NCI-H187 treated with DMSO at 0.1 percent for 48 hours (cell line): ENCODE data around the gene RNPS1.
A peak's percentile ranks its signal among the peaks of the same experiment; 100 is the strongest.

Experiments used
- DNase-seq: peaks from one replicate; lab custom pipeline; 2025; lab: John Stamatoyannopoulos, UW

Gene RNPS1

DNA sequence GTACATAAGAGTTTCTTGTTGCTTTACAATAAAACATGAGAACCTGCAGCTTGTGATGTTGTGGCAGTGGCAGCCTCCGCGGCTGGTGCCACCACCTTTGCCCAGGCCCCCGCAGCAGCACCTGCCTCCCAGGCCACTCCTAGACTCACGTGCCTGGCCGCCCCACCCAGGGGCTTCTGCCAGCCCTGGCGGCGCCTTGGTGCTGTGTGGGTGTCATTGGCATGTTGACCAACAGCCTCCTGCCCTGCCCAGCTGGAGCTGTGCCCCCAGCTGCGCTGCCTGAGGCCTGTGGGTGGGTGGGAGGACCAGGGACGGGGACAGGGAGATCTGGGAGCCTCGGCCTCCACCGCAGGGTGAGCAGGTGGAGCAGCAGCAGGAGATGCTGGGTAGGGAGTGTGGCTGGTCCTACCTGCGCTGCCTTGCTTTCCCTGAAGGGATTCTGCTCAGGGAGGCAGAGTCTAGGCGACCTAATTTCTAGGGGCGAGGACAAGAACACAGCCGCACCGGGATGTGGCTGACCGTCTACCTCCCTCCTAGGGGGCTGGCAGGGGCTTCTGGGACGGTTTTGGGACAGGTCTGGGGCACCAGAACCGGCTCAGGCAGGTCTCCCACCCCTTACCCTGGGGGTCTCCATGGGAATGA, 32.1 kb downstream of the RNPS1 start:
- DNase-seq, result no peak

DNA sequence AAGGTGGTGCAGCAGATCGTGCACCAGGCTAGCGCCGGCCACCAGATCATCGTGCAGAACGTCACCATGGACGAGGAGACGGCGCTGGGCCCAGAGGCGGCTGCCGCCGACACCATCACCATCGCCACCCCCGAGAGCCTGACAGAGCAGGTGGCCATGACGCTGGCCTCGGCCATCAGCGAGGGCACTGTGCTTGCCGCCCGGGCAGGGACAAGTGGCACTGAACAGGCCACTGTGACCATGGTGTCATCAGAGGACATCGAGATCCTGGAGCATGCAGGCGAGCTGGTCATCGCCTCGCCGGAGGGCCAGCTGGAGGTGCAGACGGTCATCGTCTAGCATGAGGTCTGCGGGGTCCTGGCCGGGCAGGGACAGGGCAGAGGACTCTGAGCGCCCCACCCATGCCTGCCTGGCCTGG, 32.7 kb downstream of the RNPS1 start:
- DNase-seq, result no peak

DNA sequence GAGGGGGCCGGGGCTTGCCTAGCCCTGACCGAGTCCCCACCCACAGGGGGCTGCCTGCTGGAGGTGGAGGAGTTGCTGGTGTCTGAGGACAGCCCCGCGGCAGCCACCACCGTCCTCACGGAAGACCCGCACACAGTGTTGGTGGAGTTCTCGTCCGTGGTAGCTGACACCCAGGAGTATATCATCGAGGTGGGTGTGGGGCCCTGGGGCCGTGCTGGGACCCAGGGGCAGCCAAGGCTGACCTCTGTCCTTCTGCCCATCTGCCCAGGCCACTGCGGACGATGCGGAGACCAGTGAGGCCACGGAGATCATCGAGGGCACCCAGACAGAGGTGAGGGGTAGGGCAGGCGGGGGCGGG, 33.1 kb downstream of the RNPS1 start:
- DNase-seq, result no peak

DNA sequence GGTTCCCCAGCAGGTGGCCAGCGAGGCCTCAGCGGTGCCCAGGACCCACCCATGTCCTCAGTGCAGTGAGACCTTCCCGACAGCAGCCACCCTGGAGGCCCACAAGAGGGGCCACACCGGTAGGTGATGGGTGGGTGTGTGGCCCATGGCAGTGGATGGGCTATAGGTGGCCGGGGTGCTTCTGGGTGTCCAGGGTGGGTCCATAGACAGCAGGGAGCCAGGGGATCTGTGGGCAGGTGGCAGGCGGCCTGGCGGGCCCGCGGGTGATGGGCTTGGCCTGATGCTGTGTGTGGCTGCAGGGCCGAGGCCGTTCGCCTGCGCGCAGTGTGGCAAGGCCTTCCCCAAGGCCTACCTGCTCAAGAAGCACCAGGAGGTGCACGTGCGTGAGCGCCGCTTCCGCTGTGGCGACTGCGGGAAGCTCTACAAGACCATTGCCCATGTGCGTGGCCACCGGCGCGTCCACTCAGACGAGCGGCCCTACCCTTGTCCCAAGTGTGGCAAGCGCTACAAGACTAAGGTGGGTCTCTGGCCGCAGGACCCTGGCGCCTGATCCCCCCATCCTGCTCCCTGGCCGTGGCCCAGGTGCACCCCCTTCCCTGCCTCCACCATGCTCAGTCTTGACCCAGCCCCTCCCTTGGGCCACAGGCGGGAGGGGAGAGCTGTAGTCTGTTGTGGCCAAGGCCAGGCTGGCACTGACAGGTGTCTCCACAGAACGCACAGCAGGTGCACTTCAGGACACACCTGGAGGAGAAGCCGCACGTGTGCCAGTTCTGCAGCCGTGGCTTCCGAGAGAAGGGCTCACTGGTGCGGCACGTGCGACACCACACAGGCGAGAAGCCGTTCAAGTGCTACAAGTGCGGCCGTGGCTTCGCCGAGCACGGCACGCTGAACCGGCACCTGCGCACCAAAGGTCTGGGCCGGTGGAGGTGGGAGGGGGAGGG, 33.8 kb downstream of the RNPS1 start:
- peak; percentile 68 for DNase-seq

DNA sequence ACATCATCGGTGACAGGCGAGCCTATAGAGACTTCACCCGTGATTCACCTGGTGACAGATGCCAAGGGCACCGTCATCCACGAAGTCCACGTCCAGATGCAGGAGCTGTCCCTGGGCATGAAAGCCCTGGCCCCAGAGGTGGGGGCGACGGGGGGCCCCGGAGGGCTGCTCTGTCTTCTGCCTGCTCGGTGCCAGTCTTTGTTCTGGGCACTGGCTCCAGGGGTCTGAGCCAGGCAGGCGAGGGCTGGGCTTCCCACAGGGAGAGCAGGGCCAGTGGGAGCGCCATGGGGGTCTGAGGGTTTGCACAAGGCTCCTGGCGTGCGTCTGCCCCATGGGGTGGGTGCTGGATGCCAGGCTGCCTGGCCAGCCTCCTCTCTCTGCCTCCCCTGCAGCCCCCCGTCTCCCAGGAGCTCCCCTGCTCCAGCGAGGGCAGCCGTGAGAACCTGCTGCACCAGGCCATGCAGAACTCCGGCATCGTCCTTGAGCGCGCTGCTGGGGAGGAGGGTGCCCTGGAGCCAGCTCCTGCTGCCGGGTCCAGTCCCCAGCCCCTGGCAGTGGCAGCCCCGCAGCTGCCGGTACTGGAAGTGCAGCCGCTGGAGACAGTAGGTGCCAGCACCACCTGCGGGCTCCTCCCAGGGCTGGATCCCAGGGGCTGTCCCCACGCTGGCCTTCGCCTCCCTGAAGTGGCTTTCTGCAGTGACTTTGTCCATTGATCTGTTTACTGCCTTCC, 34.7 kb downstream of the RNPS1 start:
- no peak for DNase-seq

DNA sequence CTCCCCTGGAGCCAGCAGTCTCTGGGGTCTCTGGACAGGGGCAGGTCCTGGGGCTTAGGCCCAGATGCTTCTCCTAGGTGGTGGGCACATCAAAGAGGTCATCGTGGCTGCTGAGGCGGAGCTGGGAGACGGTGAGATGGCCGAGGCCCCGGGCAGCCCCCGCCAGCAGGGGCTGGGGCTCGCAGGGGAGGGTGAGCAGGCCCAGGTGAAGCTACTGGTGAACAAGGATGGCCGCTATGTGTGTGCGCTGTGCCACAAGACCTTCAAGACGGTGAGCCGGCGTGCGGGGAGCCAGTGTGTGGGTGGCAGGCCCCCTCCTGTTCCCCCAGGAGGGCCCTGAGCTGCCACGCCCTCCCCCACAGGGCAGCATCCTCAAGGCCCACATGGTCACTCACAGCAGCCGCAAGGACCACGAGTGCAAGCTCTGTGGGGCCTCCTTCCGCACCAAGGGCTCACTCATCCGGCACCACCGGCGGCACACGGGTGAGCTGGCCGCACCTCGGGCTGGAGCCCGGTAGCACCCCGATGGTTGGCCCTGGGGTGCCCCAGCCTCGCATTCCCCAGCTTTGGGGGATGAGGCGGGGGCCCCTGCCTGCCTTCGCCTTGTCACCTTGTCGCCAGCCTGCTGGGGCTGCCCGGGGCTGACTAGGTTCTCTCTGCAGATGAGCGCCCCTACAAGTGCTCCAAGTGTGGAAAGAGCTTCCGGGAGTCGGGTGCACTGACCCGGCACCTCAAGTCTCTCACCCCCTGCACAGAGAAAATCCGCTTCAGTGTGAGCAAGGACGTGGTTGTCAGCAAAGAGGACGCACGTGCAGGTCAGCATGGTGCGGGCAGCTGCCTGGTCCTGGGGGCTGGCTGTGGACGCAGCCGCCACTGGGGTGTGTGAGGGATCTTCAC, 35.6 kb downstream of the RNPS1 start:
- no peak for DNase-seq

DNA sequence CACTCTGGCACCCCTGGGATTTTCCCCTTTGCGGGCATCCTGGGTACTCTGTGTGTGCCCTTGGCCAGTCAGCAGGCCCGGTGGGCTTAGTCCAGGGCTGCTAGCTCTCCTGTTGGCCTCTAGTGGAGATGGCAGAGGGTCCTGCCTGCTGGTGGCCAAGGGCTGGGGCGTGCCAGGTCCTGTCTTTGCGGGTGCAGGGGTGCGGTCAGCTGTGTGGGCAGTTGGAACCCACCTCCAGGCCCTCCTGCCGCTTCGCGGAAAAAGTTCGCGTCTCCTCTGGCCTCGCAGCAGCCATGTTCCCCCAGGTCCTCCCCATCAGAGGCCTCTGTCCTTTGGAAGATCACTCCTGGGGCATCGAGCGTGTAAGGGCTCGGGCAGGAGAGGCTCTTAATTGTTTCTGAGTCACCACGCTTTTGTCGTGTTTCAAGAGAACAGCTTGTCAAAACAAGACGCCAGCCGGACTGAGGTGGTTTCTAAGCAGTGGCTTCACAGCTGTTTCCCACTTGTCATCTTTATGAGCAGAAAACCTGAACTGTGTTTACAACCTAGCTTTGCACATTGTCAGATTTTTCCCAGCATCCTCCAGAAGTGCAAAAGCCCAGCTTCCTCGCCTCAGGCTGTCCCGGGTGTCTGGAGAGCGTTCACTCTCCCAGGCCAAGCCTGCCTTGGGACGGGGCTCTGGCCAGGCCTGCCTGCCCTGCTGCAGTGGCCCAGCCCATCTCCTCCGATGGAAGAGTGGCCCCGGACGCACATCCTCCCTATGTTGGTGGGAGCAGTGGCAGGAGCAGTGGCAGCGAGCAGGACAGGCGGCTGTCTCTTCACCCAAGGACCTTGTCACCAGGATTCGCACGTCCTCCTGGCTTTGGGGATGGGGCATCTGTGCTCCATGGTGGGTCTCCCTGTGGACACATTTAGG, 36.7 kb downstream of the RNPS1 start:
- DNase-seq, result peak; percentile 83

DNA sequence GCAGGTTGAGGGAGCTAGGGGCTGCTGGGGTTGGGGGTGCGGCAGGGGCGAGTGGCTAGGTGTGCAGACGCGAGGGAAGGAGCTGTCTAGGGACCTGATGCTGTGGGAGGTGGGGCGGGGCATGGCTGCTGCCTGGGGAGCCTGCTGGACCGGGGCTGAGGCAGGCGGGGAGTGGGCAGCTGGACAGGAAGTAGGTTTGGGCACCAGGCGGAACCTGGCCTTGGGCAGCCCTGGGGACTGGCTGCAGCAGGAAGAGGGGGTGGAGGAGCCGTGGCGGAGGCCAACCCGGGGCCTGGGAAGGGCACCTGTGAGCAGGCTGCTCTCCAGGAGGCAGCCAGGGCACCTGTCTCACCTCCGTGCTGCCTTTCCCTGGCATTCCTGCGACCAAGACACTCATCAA, 37.5 kb downstream of the RNPS1 start:
- no peak for DNase-seq

DNA sequence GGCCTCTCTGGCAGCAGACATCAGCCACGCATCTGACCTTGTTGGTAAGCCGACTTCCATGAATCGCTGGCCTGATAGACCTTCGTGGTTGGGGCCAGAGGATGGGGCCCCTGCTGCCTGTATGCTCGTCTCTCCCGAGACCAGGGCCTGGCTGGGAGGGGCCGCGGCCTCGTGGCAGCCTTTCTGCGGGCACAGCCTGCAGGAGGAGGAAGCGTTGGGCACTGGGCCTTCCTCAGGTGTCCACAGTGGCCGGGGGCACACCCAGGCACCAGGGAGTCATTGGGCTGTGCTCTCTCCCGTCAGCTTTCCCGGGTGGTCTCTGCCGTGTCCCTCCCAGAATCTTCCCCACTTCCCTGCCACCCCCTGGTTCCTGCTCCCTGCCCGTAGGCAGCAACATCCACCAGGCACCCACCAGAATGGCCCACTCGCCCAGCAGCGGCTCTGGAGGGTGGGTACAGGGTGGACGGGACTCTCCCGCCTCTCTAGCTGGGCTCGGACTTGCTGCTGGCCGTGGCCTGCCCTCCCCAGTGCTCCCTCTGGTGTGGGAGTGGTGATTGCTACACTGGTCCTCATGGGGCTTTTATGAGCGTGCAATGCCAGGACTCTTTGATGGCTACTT, 38.2 kb downstream of the RNPS1 start:
- no peak for DNase-seq

DNA sequence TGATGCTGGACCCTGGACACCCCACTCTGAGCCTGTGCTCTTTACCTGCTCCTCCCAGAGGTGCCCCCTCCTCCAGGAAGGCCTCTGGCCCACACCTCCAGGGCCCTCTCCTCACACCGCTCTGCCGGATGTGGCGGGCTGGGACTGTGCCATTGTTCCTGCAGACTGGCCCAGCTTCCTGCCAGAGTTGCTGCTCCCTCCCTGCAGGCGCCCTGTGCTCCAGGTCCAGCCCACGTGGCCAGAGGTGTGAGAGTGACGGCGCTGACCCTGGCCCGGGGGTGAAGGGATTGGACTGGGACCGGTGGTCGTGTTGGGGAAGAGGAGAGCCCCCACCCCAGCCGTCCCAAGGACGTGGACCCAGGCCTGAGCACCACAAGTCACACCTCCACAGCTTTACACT, 38.8 kb downstream of the RNPS1 start:
- no peak for DNase-seq

DNA sequence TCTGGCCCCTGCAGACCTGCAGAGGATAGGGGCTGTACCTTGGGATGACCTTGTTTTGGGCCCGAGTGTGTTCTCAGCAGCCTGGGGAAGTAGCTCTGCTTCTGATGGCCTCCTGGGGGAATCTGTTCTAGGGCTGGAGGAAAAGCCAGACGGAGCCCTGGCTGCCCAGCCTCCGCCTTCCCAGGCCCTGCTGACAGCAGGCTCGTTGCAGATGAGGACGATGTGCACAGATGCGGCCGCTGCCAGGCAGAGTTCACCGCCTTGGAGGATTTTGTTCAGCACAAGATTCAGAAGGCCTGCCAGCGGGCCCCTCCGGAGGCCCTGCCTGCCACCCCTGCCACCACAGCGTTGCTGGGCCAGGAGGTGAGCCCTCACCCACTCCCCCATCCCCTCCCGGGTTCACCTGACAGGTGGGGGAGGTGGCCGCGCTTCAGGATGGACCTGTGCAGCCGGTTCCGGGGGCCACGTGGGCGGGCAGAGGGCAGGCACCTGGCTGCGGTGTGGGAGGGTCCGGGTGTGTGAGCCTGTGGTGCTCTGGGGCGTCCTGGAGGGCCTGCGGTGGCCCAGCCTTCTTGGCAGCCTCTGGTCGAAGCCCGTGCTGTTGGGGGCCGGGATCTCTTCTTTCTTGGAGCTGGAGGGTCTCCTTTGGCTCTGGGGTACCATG, 39.6 kb downstream of the RNPS1 start:
- no peak for DNase-seq

DNA sequence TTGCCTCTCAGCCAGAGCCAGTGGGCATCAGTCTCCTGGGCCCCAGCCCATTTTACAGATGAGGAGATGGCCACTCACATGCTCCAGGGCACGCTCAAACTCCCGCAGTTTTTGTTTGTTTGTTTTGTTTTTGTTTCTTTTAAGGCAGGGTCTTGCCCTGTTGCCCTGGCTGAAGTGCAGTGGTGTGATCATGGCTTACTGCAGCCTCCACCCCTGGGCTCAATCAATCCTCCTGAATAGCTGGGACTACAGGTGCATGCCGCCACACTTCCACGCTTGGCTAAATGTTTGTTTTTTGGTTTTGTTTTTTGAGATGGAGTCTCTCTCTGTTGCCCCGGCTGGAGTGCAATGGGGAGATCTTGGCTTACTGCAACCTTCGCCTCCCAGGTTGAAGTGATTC, 41.0 kb downstream of the RNPS1 start:
- no peak for DNase-seq

DNA sequence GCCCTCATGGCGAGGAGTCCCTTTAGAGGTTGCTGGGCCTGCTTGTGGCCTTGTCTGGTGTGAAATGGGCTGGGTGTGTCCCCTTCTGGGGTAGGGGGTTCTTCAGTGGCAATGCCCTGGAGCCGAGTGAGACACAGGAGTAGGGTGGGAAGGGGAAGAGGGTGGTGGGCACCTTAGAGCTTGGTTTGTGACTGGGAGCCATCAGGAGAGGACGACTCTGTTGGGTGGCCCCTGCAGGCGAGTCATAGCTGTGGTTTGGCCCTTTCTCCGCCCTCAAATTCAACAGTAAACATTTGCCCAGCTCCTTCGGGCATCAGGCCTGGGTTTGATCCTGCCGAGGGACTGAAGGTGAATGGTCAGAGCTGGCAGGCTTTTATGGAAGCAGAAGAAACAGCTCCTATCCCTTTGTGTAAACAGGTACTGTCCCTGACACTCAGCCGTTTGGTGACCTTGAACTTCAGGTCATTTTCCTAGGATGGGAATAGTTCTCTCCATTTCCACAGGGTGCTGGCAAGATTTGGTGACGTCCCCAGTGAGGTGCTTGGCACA, 41.6 kb downstream of the RNPS1 start:
- no peak for DNase-seq

DNA sequence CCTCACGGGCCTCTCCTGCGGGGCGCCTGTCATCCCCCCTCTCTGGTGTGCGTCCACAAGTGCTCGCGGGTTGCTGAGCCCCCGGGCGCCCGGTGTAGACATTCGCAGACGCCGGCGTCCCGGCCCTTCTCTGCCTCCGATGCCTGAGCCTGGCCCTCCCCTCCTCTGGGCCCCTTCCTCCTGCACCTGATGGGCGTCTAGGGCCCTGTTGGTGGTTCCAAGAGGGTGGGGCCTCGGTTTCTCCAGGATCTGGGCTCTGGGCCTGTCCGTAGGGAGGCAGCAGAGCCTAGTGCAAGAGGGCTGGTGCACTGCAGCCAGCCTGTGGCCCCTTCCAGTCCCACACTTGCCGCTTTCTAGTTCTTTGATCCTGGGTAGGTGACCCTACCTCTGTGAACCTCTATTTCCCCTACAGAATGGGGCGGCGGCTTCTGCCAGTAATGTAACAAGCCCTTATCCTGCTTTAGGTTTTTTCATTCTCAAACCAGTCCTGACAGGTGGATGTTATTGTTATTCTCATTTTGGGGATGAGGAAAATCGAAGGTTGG, 43.9 kb downstream of the RNPS1 start:
- no peak for DNase-seq

DNA sequence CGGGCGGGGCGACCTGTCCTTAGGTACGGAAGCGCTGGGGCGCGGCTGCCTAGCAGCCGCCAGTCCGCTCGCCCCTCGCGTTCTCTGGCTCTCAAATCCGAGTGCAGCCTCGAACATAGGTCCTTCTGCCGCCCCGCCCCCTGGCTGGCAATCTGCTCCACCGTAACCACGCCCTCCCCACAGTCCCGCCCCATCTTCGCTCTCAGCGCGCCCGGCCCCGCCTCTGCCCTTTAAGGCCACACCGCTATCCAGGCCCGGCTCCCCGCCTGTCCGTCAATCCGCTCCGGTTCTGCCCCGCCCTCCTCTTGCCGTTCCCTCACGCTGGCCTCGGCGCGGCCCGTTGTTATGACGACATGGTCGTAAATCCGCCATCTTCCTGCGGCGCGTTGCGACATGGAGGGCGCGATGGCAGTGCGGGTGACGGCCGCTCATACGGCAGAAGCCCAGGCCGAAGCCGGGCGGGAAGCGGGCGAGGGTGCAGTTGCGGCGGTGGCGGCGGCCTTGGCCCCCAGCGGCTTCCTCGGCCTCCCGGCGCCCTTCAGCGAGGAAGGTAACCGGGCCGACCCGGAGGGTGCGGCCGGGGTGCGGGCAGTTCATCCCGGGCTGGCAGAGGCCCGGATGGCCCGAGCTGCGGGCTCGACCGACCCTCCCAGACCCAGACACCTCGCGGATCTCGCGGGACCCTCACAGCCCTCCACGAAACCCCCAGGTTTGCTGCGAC, 44.5 kb downstream of the RNPS1 start, which contains the start of gene E4F1:
Gene E4F1, plus strand, starts transcription at position 371 of the 721 bp plus-strand sequence. Its CDS starts 23 bp downstream, at position 394.
- peak; percentile 100 for DNase-seq

DNA sequence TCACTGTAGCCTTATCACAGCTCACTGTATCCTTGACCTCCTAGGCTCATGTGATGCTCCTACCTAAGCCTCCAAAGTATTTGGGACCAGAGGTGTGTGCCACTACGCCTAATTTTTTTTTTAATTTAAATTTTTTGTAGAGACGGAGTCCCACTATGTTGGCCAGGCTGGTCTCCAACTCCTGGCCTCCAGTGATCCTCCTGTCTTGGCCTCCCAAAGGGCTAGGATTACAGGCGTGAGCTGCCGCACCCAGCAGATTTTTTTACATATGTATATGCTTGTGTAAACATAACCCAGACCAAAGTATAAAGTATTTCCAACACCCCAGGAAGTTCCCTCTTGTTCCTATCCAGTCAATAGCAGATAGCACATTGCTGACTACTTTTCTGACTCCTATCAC, 51.6 kb downstream of the RNPS1 start:
- DNase-seq, result no peak

DNA sequence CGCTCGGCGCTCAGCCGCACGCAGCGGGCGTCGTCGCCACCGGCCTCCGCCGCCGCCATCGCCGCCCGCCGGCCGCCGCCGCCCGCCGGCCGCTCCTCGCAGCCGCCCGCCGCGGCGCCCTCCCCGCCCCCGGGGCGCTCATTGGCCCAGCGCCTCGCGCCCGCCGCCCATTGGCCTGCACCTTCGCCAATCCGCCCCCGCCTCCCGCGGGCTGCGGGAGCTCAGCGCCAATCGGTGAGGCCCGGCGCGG, 53.3 kb downstream of the RNPS1 start, which contains the start of gene PGP:
Gene PGP, minus strand, starts transcription at position 122 of the 250 bp plus-strand sequence. Its CDS starts 63 bp downstream, at position 59.
- no peak for DNase-seq
